Prostate gland (tissue), 2 donors: ENCODE results near the gene PLXDC1. TPM values are rescaled to one million over a fixed set of nuclear protein-coding genes. Genes with fewer than 3 reads are reported as not detected.

ENCODE experiments used
- DNase-seq: peaks from one replicate; pipeline ENCODE4 v3.0.0-alpha.2; 2019; ENCODE audit warnings: low spot score
- H3K27ac ChIP-seq, 2 donors: fragments of 200-600 bp; sonication (generic); 2 replicates each; pipeline ENCODE4 v1.5.1; 2017 to 2019
- H3K27me3 ChIP-seq: fragments of 200-600 bp; sonication (generic); replicated peaks from 2 replicates; pipeline ENCODE4 v1.5.1; 2019; ENCODE audit not compliant: insufficient read depth
- H3K36me3 ChIP-seq, 2 donors: fragments of 200-600 bp; sonication (generic); 1 replicate in 1 of 2; 2 replicates in 1 of 2; pipeline versions ENCODE4 v1.5.1 to v1.8.1; 2017 to 2019
- H3K4me1 ChIP-seq: fragments of 200-600 bp; sonication (generic); replicated peaks from 2 replicates; pipeline ENCODE4 v1.5.1; 2019
- H3K4me3 ChIP-seq, 2 donors: fragments of 200-600 bp; sonication (generic); 2 replicates each; pipeline ENCODE4 v1.5.1; 2017 to 2019
- H3K9me3 ChIP-seq: fragments of 200-600 bp; sonication (generic); 2 replicates; pipeline ENCODE4 v1.5.1; 2017
- POLR2A ChIP-seq: fragments of 450-650 bp; IDR thresholded peaks from one replicate; pipeline ENCODE4 v1.6.1; 2016; ENCODE audit warnings: antibody characterized with exemption, mild to moderate bottlenecking
- POLR2AphosphoS5 ChIP-seq: sonication (generic); formaldehyde crosslinking; IDR thresholded peaks from one replicate; pipeline ENCODE4 v1.6.1; 2017; ENCODE audit warnings: antibody characterized with exemption
- WGBS: methylation state at CpG from one replicate; pipeline ENCODE4 v1.1.5; 2018; 5-methylcytosine and 5-hydroxymethylcytosine counted together
- intact Hi-C: fragments of 100-400 bp; cut with DNase I; formaldehyde crosslinking; loops from one replicate; pipeline ENCODE4 v1.14.2; 2022
- small RNA-seq, 2 donors: library from RNA; depleted of rRNA; stranded (forward); fragments of <200 nt; gene quantifications; one replicate each; pipeline ENCODE3, GENCODE V24; 2016
- total RNA-seq, 2 donors: library from RNA; depleted of rRNA; stranded (reverse); fragments of >200 nt; gene quantifications; one replicate each; pipeline ENCODE4 v1.1.0, GENCODE V29; 2016
- TF ChIP-seq, protein P1 (sequence below), 4 experiments: fragments of 200-600 bp in 2 of 4; fragments of 450-650 bp in 2 of 4; sonication (generic) in 2 of 4; IDR thresholded peaks; 1 replicate in 3 of 4; 2 replicates in 1 of 4; pipeline ENCODE4 v1.5.1; 2016 to 2019; ENCODE audit warnings: antibody characterized with exemption in 4 of 4, mild to moderate bottlenecking in 2 of 4, moderate library complexity in 2 of 4

Gene PLXDC1
- total RNA-seq, 2 donors from 2014 or later = 3.9 to 5.4 TPM

DNA sequence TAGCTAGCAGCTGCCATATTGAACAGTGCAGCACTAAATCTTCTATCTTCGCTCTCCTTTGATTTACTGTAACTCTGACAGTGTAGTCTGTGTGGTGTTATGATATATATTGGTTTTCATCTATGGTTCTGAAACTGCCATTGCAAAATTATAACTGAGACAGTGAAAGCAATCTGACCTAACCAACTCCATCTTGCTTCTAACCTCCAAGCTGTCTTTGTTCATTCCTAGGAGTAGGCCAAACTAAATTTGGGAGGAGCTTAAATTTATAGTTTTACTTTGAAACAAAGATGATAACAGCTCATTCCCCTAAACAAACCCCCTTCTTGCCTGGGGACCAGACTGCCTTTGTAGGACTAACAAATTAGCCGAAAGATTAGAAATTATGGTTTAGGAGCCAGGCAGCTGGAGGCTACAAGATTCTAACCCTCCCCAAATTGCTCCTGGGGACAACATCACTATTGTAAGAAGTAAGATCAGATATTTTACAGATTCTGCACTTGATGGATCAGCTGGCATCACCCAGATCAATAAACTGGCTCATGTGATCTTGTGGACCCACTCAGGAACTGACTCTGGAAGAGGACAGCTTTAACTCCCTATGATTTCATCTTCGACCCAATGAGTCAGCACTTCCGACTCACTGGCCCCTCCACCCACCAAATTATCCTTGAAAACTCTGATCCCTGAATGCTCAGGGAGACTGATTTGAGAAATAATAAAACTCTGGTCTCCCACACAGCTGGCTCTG lies 137.2 kb downstream of the PLXDC1 start:
- WGBS = 88% methylated on average over 4 of the region's 4 CpGs
- intact Hi-C loops = no loop called here
- no peaks in the 10 kb centered on the region for H3K36me3 ChIP-seq
- H3K4me3 ChIP-seq = no peak overlapping the region
- DNase-seq = no peak
- H3K27me3 ChIP-seq = no peaks in the 10 kb centered on the region
- H3K9me3 ChIP-seq = no peaks in the 10 kb centered on the region
- TF ChIP-seq POLR2AphosphoS5 (no peak), POLR2A (no peak)
- TF ChIP-seq, protein P1, sequence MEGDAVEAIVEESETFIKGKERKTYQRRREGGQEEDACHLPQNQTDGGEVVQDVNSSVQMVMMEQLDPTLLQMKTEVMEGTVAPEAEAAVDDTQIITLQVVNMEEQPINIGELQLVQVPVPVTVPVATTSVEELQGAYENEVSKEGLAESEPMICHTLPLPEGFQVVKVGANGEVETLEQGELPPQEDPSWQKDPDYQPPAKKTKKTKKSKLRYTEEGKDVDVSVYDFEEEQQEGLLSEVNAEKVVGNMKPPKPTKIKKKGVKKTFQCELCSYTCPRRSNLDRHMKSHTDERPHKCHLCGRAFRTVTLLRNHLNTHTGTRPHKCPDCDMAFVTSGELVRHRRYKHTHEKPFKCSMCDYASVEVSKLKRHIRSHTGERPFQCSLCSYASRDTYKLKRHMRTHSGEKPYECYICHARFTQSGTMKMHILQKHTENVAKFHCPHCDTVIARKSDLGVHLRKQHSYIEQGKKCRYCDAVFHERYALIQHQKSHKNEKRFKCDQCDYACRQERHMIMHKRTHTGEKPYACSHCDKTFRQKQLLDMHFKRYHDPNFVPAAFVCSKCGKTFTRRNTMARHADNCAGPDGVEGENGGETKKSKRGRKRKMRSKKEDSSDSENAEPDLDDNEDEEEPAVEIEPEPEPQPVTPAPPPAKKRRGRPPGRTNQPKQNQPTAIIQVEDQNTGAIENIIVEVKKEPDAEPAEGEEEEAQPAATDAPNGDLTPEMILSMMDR (IDR thresholded peaks at IDR 0.05) = no peak
- no peak overlapping the region for H3K27ac ChIP-seq
- H3K4me1 ChIP-seq = no peaks in the 10 kb centered on the region

Small RNAs within 50 kb of the gene (small RNA-seq; reads per million reads assigned to genes)
- gene AC091178.1 = 0 reads per million in 2 donors

Other genes starting within 250 kb of the PLXDC1 start
- 1 to 10 TPM in 1 of 2 donors, not detected in 1; 5.1 TPM for gene FBXO47, start 184.2 kb downstream of the PLXDC1 start, total RNA-seq
- not detected for gene ARL5C, start 14.5 kb upstream of the PLXDC1 start, total RNA-seq
- gene CACNB1, start 46.0 kb upstream of the PLXDC1 start, total RNA-seq = 10 to 100 TPM in 1 of 2 donors, 1 to 10 TPM in 1; 3.4 to 17.8 TPM
- gene RPL19, start 48.6 kb upstream of the PLXDC1 start, total RNA-seq = 1,000 to 10,000 TPM; 2,194 to 3,634 TPM
- 1 to 10 TPM; 3.9 to 4.8 TPM for gene STAC2, start 74.3 kb upstream of the PLXDC1 start, total RNA-seq
- 10 to 100 TPM; 22.4 to 43.6 TPM for gene FBXL20, start 250.0 kb upstream of the PLXDC1 start, total RNA-seq